Endothelial cell of umbilical vein (primary cell): ENCODE measurements around the gene TTLL12. TPM values are rescaled to one million over a fixed set of nuclear protein-coding genes. Genes with fewer than 3 reads are reported as not detected.

Source experiments
- BruUV-seq: library from RNA; stranded (reverse); fragments of 400-500 nt; replicated peaks from 2 replicates; lab custom pipeline; 2021; lab: Mats Ljungman, UMichigan
- CTCF ChIA-PET: fragments of 300-600, 350-600 bp; sonication (Branson Sonifier 250); formaldehyde crosslinking; loops from one replicate; lab custom pipeline; 2021; ENCODE audit warnings: antibody characterized with exemption, inconsistent platforms; lab: Charles Lee
- POLR2A ChIA-PET: fragments of 300-600, 350-600 bp; sonication (Branson Sonifier 250); formaldehyde crosslinking; loops from one replicate; lab custom pipeline; 2021; ENCODE audit warnings: antibody characterized with exemption, inconsistent platforms; lab: Charles Lee
- DNase-seq: peaks from one replicate; pipeline ENCODE4 v3.0.0-alpha.2; 2011; ENCODE audit warnings: low read depth, low spot score
- FAIRE-seq: peaks from 2 replicates; lab custom pipeline; 2011; peaks lifted over from hg19 to GRCh38; lab: Jason Lieb, UNC
- H2AFZ ChIP-seq: 2 replicates; pipeline ENCODE4 v1.6.0; 2012; ENCODE audit warnings: low read depth, low read length, control low read depth, inconsistent platforms
- H3K27ac ChIP-seq: 2 replicates; pipeline ENCODE4 v1.5.1; 2011; ENCODE audit warnings: low read depth, mild to moderate bottlenecking, control low read depth, low read length, moderate library complexity; ENCODE audit not compliant: insufficient read depth
- H3K27me3 ChIP-seq, 2 experiments: 2 replicates each; pipeline versions ENCODE4 v1.6.0 to v1.6.1; 2011; ENCODE audit warnings: low read length in 2 of 2, mixed read lengths in 1 of 2; ENCODE audit not compliant: control insufficient read depth in 2 of 2, insufficient read depth in 2 of 2
- H3K36me3 ChIP-seq, 2 experiments: 2 replicates in 1 of 2; 3 replicates in 1 of 2; pipeline ENCODE4 v1.5.1; 2011; ENCODE audit warnings: low read length in 2 of 2, mild to moderate bottlenecking in 1 of 2, moderate library complexity in 1 of 2; ENCODE audit not compliant: control insufficient read depth in 2 of 2, insufficient read depth in 2 of 2; ENCODE audit errors: extremely low read depth in 1 of 2
- H3K4me1 ChIP-seq: 3 replicates; pipeline ENCODE4 v1.5.1; 2011; ENCODE audit warnings: mild to moderate bottlenecking, low read length; ENCODE audit not compliant: control insufficient read depth, insufficient read depth; ENCODE audit errors: extremely low read depth
- H3K4me2 ChIP-seq: 2 replicates; pipeline ENCODE4 v1.6.1; 2011; ENCODE audit warnings: low read length, control low read depth, mixed read lengths; ENCODE audit not compliant: insufficient read depth
- H3K4me3 ChIP-seq, 3 experiments: fragments of 200-600 bp in 1 of 3; sonication (generic), shearing (Covaris generic) in 1 of 3; replicated peaks in 1 of 3; 2 replicates each; pipeline ENCODE4 v1.5.1; 2011 to 2016; ENCODE audit warnings: control low read depth in 3 of 3, low read length in 3 of 3, mild to moderate bottlenecking in 2 of 3, inconsistent platforms in 1 of 3, low read depth in 1 of 3, moderate library complexity in 1 of 3; ENCODE audit not compliant: insufficient read depth in 1 of 3
- H3K79me2 ChIP-seq: 2 replicates; pipeline ENCODE4 v1.6.0; 2012; ENCODE audit warnings: low read length, inconsistent platforms; ENCODE audit not compliant: control insufficient read depth, insufficient read depth
- H3K9ac ChIP-seq: replicated peaks from 2 replicates; pipeline ENCODE3; 2011; ENCODE audit warnings: low read length, control low read depth; ENCODE audit not compliant: insufficient read depth; ENCODE audit errors: extremely low read depth
- H3K9me1 ChIP-seq: replicated peaks from 3 replicates; pipeline ENCODE4 v1.6.0; 2011; ENCODE audit warnings: mild to moderate bottlenecking, low read length; ENCODE audit not compliant: control insufficient read depth, insufficient read depth; ENCODE audit errors: extremely low read depth
- H3K9me3 ChIP-seq: replicated peaks from 2 replicates; pipeline ENCODE4 v1.5.1; 2012; ENCODE audit warnings: low read length, inconsistent platforms; ENCODE audit not compliant: control insufficient read depth, insufficient read depth
- H4K20me1 ChIP-seq: replicated peaks from 2 replicates; pipeline ENCODE3; 2011; ENCODE audit warnings: mild to moderate bottlenecking, low read length; ENCODE audit not compliant: control insufficient read depth, insufficient read depth; ENCODE audit errors: extremely low read depth
- CTCF ChIP-seq, 2 donors: IDR thresholded peaks; 1 replicate in 1 of 2; 2 replicates in 1 of 2; pipeline ENCODE4 v1.5.1; 2011; ENCODE audit warnings: low read length in 2 of 2, mild to moderate bottlenecking in 2 of 2, moderate library complexity in 2 of 2, control low read depth in 1 of 2, inconsistent platforms in 1 of 2, low read depth in 1 of 2; ENCODE audit not compliant: insufficient read depth in 1 of 2; ENCODE audit errors: extremely low read depth in 1 of 2
- EZH2 ChIP-seq: IDR thresholded peaks from 2 replicates; pipeline ENCODE4 v1.6.1; 2012; ENCODE audit warnings: borderline replicate concordance, low read depth, mild to moderate bottlenecking, moderate library complexity, low read length, inconsistent platforms; ENCODE audit not compliant: severe bottlenecking
- FOS ChIP-seq: IDR thresholded peaks from 2 replicates; pipeline ENCODE4 v1.6.1; 2011; ENCODE audit warnings: mild to moderate bottlenecking, low read length, moderate library complexity, borderline replicate concordance; ENCODE audit not compliant: insufficient read depth
- GATA2 ChIP-seq: IDR thresholded peaks from 2 replicates; pipeline ENCODE4 v1.7.0; 2011; ENCODE audit warnings: low read depth, mild to moderate bottlenecking, moderate library complexity, mixed read lengths, low read length; ENCODE audit not compliant: insufficient read length, insufficient read depth
- JUN ChIP-seq: IDR thresholded peaks from 2 replicates; pipeline ENCODE4 v1.6.1; 2011; ENCODE audit warnings: borderline replicate concordance, low read depth; ENCODE audit not compliant: insufficient read length, insufficient read depth
- MAX ChIP-seq: IDR thresholded peaks from 2 replicates; pipeline ENCODE4 v1.6.1; 2011; ENCODE audit not compliant: insufficient read depth, insufficient read length
- MYC ChIP-seq: IDR thresholded peaks from one replicate; pipeline ENCODE4 v1.6.1; 2011; ENCODE audit warnings: mild to moderate bottlenecking, low read depth, low read length
- POLR2A ChIP-seq: IDR thresholded peaks from 2 replicates; pipeline ENCODE4 v1.6.1; 2012; ENCODE audit warnings: low read depth, mild to moderate bottlenecking, control low read depth, low read length
- POLR2AphosphoS5 ChIP-seq: IDR thresholded peaks from 2 replicates; pipeline ENCODE4 v1.6.1; 2012; ENCODE audit warnings: low read depth, mild to moderate bottlenecking, control low read depth, low read length, moderate library complexity; ENCODE audit not compliant: insufficient read depth
- dilution Hi-C: fragments of 300-500 bp; cut with MboI; formaldehyde crosslinking; loops from one replicate; pipeline ENCODE4 v1.15.0; 2019; ENCODE audit warnings: low sequenced_read_pairs; ENCODE audit not compliant: extremely low pct_ligation_motif_present
- intact Hi-C: fragments of 100-400 bp; cut with micrococcal nuclease; formaldehyde crosslinking; loops from one replicate; pipeline ENCODE4 v1.10.0; 2022
- polyA plus RNA-seq, 4 experiments: library from polyadenylated mRNA; depleted of rRNA in 3 of 4; stranded (reverse) in 3 of 4; unstranded in 1 of 4; fragments of >200 nt; gene quantifications; 2 replicates each; pipeline versions ENCODE4 v1.2.1 to v1.2.3, GENCODE V29; 2011 to 2012; ENCODE audit warnings: missing spikeins in 1 of 4
- total RNA-seq: library from RNA; stranded (reverse); gene quantifications from 2 replicates; pipeline ENCODE4 v1.2.3, GENCODE V29; 2021

TTLL12 gene
- total and polyA plus RNA-seq, 2 donors (not counting 3 experiments of a cell fraction or from before 2014, with no cell fraction given): 26.2 to 36.5 TPM

GRCh38 chr22:43151251-43152002, 35.5 kb downstream of the TTLL12 start, which contains the start of gene TSPO:
Gene TSPO, plus strand, starts transcription at chr22:43151559. Its CDS starts 7,680 bp downstream, at chr22:43159239.
- intact Hi-C loops (loop anchor here (2.0 kb wide), 1 partner anchor 35 kb away; the partner anchor contains the start of gene TTLL12), dilution Hi-C loops (no loop called here)
- H4K20me1 ChIP-seq: no peaks in the 10 kb centered on the region
- peak within 1 kb of the TSS; percentile 52 to 77 (median 65) for H3K4me3 ChIP-seq
- H3K4me1 ChIP-seq: peaks cover 3% of the 10 kb centered on the region
- peaks cover 46% of the 10 kb centered on the region for H3K79me2 ChIP-seq
- no peaks in the 10 kb centered on the region for H3K9me3 ChIP-seq
- no TSS peak for BruUV-seq
- H3K36me3 ChIP-seq: peaks cover 0 to 5% of the 10 kb centered on the region in 2 experiments
- H3K4me2 ChIP-seq: peak within 1 kb of the TSS; percentile 74
- peak within 1 kb of the TSS; percentile 72 for H3K9ac ChIP-seq
- TF ChIP-seq POLR2AphosphoS5 (peak; percentile 6), MYC (peak; percentile 70), EZH2 (no peak), CTCF (IDR thresholded peaks at IDR 0.05; ENCODE audit: extremely low read depth in 1 of 2, insufficient read depth in 1 of 2, low read depth in 1 of 2, low read length in 2 of 2) (no peak), FOS (no peak), GATA2 (no peak), JUN (no peak), POLR2A (peak; percentile 81), MAX (peak; percentile 12)
- H3K27ac ChIP-seq: peak within 1 kb of the TSS; percentile 39
- peak within 1 kb of the TSS; percentile 99 for H2AFZ ChIP-seq
- peak; percentile 38 for DNase-seq
- no peaks in the 10 kb centered on the region for H3K9me1 ChIP-seq
- no peaks in the 10 kb centered on the region for H3K27me3 ChIP-seq
- ChIA-PET CTCF (interaction anchor here (1.2 kb wide), 1 partner anchor 36 kb away, joined by 3 read pairs; no protein-coding TSS in a partner anchor), POLR2A (interaction anchor here (0.6 kb wide), 1 partner anchor 31 kb away, joined by 3 read pairs; no protein-coding TSS in a partner anchor)
- peak; percentile 37 for FAIRE-seq
